Neural cell (in vitro differentiated cells): ENCODE results near the gene TINAG. TPM values are rescaled to one million over a fixed set of nuclear protein-coding genes. Genes with fewer than 3 reads are reported as not detected.

Experiments used
- H2AFZ ChIP-seq: fragments of 200-600, 300-800 bp; sonication (generic), shearing (Covaris generic); 2 replicates; pipeline ENCODE4 v1.6.0; 2014; ENCODE audit warnings: low read depth, mild to moderate bottlenecking, antibody characterized with exemption, low read length, moderate library complexity
- H3F3A ChIP-seq: fragments of 200-600 bp; shearing (Covaris generic); 2 replicates; pipeline ENCODE4 v1.6.1; 2016; ENCODE audit warnings: mild to moderate bottlenecking, moderate library complexity, mixed read lengths, antibody characterized with exemption, low read length; ENCODE audit not compliant: insufficient read depth, poor library complexity, severe bottlenecking
- H3K27ac ChIP-seq: fragments of 200-600, 300-800 bp; sonication (generic), shearing (Covaris generic); 2 replicates; pipeline ENCODE4 v1.5.1; 2014; ENCODE audit warnings: mild to moderate bottlenecking, low read length, moderate library complexity
- H3K27me3 ChIP-seq: fragments of 300-800, 200-600 bp; sonication (generic), shearing (Covaris generic); 2 replicates; pipeline ENCODE4 v1.6.0; 2014; ENCODE audit warnings: mild to moderate bottlenecking, low read depth, low read length, moderate library complexity; ENCODE audit not compliant: insufficient read depth
- H3K36me3 ChIP-seq: fragments of 300-800, 200-600 bp; sonication (generic), shearing (Covaris generic); 2 replicates; pipeline ENCODE4 v1.5.1; 2014; ENCODE audit warnings: mild to moderate bottlenecking, antibody characterized with exemption, low read length, moderate library complexity; ENCODE audit not compliant: insufficient read depth
- H3K4me2 ChIP-seq: fragments of 300-800, 200-600 bp; sonication (generic), shearing (Covaris generic); 2 replicates; pipeline ENCODE4 v1.6.0; 2014; ENCODE audit warnings: mild to moderate bottlenecking, low read length
- H3K4me3 ChIP-seq: fragments of 300-800, 200-600 bp; sonication (generic), shearing (Covaris generic); 2 replicates; pipeline ENCODE4 v1.5.1; 2014; ENCODE audit warnings: mild to moderate bottlenecking, low read length, moderate library complexity
- H3K79me2 ChIP-seq: fragments of 200-600 bp; shearing (Covaris generic); replicated peaks from 2 replicates; pipeline ENCODE4 v1.6.0; 2014; ENCODE audit warnings: mild to moderate bottlenecking, low read length, moderate library complexity; ENCODE audit not compliant: insufficient read depth
- H3K9ac ChIP-seq: fragments of 300-800, 200-600 bp; sonication (generic), shearing (Covaris generic); 2 replicates; pipeline ENCODE4 v1.6.1; 2016; ENCODE audit warnings: mild to moderate bottlenecking, low read length, mixed read lengths
- H3K9me2 ChIP-seq: fragments of 200-600 bp; shearing (Covaris generic); 2 replicates; pipeline ENCODE4 v1.6.1; 2016; ENCODE audit warnings: mild to moderate bottlenecking, low read length, mixed read lengths; ENCODE audit not compliant: insufficient read depth
- H3K9me3 ChIP-seq: fragments of 200-600, 300-800 bp; sonication (generic), shearing (Covaris generic); 2 replicates; pipeline ENCODE4 v1.6.1; 2016; ENCODE audit warnings: mild to moderate bottlenecking, mixed run types, low read length, moderate library complexity, mixed read lengths
- H4K20me1 ChIP-seq: fragments of 200-600 bp; shearing (Covaris generic); 2 replicates; pipeline ENCODE4 v1.6.1; 2016; ENCODE audit warnings: mild to moderate bottlenecking, mixed run types; ENCODE audit not compliant: insufficient read depth
- CTCF ChIP-seq: fragments of 450-650 bp; IDR thresholded peaks from 2 replicates; pipeline ENCODE4 v1.5.1; 2014; ENCODE audit warnings: antibody characterized with exemption, mild to moderate bottlenecking, moderate library complexity; ENCODE audit not compliant: poor library complexity, severe bottlenecking
- EP300 ChIP-seq: fragments of 450-650 bp; conservative IDR thresholded peaks from 2 replicates; pipeline ENCODE4 v1.6.1; 2014; ENCODE audit warnings: antibody characterized with exemption, mild to moderate bottlenecking, moderate library complexity; ENCODE audit not compliant: poor library complexity, severe bottlenecking
- EZH2 ChIP-seq: fragments of 200-600, 300-800 bp; shearing (Covaris generic), sonication (generic); IDR thresholded peaks from 2 replicates; pipeline ENCODE4 v1.6.1; 2014; ENCODE audit warnings: antibody characterized with exemption, low read length, borderline replicate concordance, mild to moderate bottlenecking; ENCODE audit not compliant: insufficient read depth, poor library complexity, severe bottlenecking
- MXI1 ChIP-seq: fragments of 450-650 bp; conservative IDR thresholded peaks from 2 replicates; pipeline ENCODE4 v1.6.1; 2014; ENCODE audit warnings: antibody characterized with exemption, mild to moderate bottlenecking; ENCODE audit not compliant: poor library complexity, severe bottlenecking
- POLR2AphosphoS5 ChIP-seq: IDR thresholded peaks from 2 replicates; pipeline ENCODE4 v1.6.1; 2012
- RAD21 ChIP-seq: fragments of 450-650 bp; conservative IDR thresholded peaks from 2 replicates; pipeline ENCODE4 v1.6.1; 2014; ENCODE audit warnings: antibody characterized with exemption, mild to moderate bottlenecking, moderate library complexity
- REST ChIP-seq: IDR thresholded peaks from 2 replicates; pipeline ENCODE4 v1.6.1; 2012; ENCODE audit warnings: borderline replicate concordance
- SMC3 ChIP-seq: fragments of 450-650 bp; conservative IDR thresholded peaks from 2 replicates; pipeline ENCODE4 v1.6.1; 2014; ENCODE audit warnings: antibody characterized with exemption, mild to moderate bottlenecking, moderate library complexity; ENCODE audit not compliant: poor library complexity
- TAF1 ChIP-seq: IDR thresholded peaks from 2 replicates; pipeline ENCODE4 v1.6.1; 2012; ENCODE audit warnings: low read depth
- polyA plus RNA-seq: library from polyadenylated mRNA; depleted of rRNA; stranded (reverse); fragments of >200 nt; gene quantifications from 2 replicates; pipeline ENCODE4 v1.2.3, GENCODE V29; 2014

TINAG gene
- polyA plus RNA-seq, 1 donor from 2014 or later = 1.1 TPM

- H3F3A ChIP-seq = no peaks in the 10 kb centered on the region
- H3K4me2 ChIP-seq = no peak overlapping the region
- TF ChIP-seq MXI1 (no peak), REST (no peak), EP300 (no peak)
- no peaks in the 10 kb centered on the region for H3K36me3 ChIP-seq
- no peaks in the 10 kb centered on the region for H3K79me2 ChIP-seq
- no peaks in the 10 kb centered on the region for H3K27me3 ChIP-seq
- no peaks in the 10 kb centered on the region for H3K9me2 ChIP-seq
- no peak overlapping the region for H3K9ac ChIP-seq
- no peak overlapping the region for H2AFZ ChIP-seq
- H3K4me3 ChIP-seq = no peak overlapping the region
- H3K9me3 ChIP-seq = peaks cover 4% of the 10 kb centered on the region
- H4K20me1 ChIP-seq = no peaks in the 10 kb centered on the region
- no peak overlapping the region for H3K27ac ChIP-seq
Measured at GRCh38 chr6:54310377-54311152, 2.3 kb downstream of the TINAG start.

GRCh38 chr6:54315656-54316055 is 7.4 kb downstream of the TINAG start:
- Histone ChIP-seq H3K9ac (no peak overlapping the region), H3K27ac (no peak overlapping the region), H3K79me2 (no peaks in the 10 kb centered on the region), H2AFZ (no peak overlapping the region), H3K9me3 (no peaks in the 10 kb centered on the region), H3K9me2 (no peaks in the 10 kb centered on the region), H3K27me3 (no peaks in the 10 kb centered on the region), H3F3A (no peaks in the 10 kb centered on the region), H3K4me3 (no peak overlapping the region), H3K36me3 (no peaks in the 10 kb centered on the region), H3K4me2 (no peak overlapping the region), H4K20me1 (no peaks in the 10 kb centered on the region)
- no peak for TF ChIP-seq MXI1
- no peak for TF ChIP-seq RAD21
- TF ChIP-seq TAF1 = no peak
- no peak for TF ChIP-seq EP300
- no peak for TF ChIP-seq EZH2
- no peak for TF ChIP-seq CTCF

- TF ChIP-seq POLR2AphosphoS5 (no peak), REST (no peak), TAF1 (no peak), EP300 (no peak), EZH2 (no peak), SMC3 (no peak), MXI1 (no peak), RAD21 (no peak), CTCF (no peak)
- no peaks in the 10 kb centered on the region for H3K27me3 ChIP-seq
- no peak overlapping the region for H3K4me3 ChIP-seq
- H3K79me2 ChIP-seq = no peaks in the 10 kb centered on the region
- no peaks in the 10 kb centered on the region for H3K36me3 ChIP-seq
- no peaks in the 10 kb centered on the region for H3K9me3 ChIP-seq
- H3K9ac ChIP-seq = no peak overlapping the region
- no peaks in the 10 kb centered on the region for H3K9me2 ChIP-seq
- no peak overlapping the region for H3K4me2 ChIP-seq
- no peaks in the 10 kb centered on the region for H3F3A ChIP-seq
- no peaks in the 10 kb centered on the region for H4K20me1 ChIP-seq
- no peak overlapping the region for H2AFZ ChIP-seq
- no peak overlapping the region for H3K27ac ChIP-seq
Measured at GRCh38 chr6:54320871-54321270, 12.6 kb downstream of the TINAG start.
